DOHH2 (cell line): ENCODE data around the gene ARHGAP22.

Source experiments
- EZH2phosphoT487 ChIP-seq: fragments of 200-600 bp; sonication (generic); IDR thresholded peaks from 2 replicates; pipeline ENCODE4 v1.6.1; 2017; ENCODE audit warnings: borderline replicate concordance, mild to moderate bottlenecking, antibody characterized with exemption, low read length, moderate library complexity, mixed read lengths
- TF ChIP-seq, protein P1 (sequence below): fragments of 200-600 bp; sonication (generic); IDR thresholded peaks from one replicate; pipeline ENCODE4 v1.5.1; 2014; ENCODE audit warnings: antibody characterized with exemption, mild to moderate bottlenecking, low read depth, low read length; ENCODE audit not compliant: poor library complexity, severe bottlenecking

DNA sequence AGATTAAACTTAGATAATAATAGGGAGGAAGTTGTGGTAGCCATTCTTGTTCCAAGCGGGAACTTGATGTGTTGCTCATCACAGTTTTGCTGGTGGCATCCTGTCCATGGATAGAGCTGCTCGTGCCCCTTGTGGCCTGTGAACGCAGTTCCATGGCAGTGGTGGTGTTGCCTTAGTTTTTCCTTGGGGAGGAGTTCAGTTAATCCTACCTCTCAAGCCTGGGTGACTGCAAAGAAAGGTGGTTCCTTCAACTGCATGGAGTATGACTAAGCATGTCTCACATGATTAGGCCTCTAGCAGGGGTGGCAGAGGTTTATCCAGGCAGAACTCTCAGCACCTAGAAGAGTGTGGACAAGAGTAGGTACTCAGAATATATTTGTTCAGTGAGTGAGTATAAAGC lies 198.7 kb downstream of the ARHGAP22 start:
- TF ChIP-seq, protein P1, sequence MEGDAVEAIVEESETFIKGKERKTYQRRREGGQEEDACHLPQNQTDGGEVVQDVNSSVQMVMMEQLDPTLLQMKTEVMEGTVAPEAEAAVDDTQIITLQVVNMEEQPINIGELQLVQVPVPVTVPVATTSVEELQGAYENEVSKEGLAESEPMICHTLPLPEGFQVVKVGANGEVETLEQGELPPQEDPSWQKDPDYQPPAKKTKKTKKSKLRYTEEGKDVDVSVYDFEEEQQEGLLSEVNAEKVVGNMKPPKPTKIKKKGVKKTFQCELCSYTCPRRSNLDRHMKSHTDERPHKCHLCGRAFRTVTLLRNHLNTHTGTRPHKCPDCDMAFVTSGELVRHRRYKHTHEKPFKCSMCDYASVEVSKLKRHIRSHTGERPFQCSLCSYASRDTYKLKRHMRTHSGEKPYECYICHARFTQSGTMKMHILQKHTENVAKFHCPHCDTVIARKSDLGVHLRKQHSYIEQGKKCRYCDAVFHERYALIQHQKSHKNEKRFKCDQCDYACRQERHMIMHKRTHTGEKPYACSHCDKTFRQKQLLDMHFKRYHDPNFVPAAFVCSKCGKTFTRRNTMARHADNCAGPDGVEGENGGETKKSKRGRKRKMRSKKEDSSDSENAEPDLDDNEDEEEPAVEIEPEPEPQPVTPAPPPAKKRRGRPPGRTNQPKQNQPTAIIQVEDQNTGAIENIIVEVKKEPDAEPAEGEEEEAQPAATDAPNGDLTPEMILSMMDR, result no peak
- TF ChIP-seq EZH2phosphoT487, result no peak
